BLaER1 (cell line): ENCODE results near the gene PSORS1C1.
A peak's percentile ranks its signal among the peaks of the same experiment; 100 is the strongest.

Experiments
- H3K27ac ChIP-seq: shearing (Covaris generic); formaldehyde crosslinking; 2 replicates; pipeline ENCODE4 v1.8.1; 2022
- H3K27me3 ChIP-seq: shearing (Covaris generic); formaldehyde crosslinking; 2 replicates; pipeline ENCODE4 v1.8.1; 2022
- H3K36me3 ChIP-seq: shearing (Covaris generic); formaldehyde crosslinking; 2 replicates; pipeline ENCODE4 v1.8.1; 2022
- H3K4me1 ChIP-seq: shearing (Covaris generic); formaldehyde crosslinking; 2 replicates; pipeline ENCODE4 v1.8.1; 2022
- H3K4me2 ChIP-seq: shearing (Covaris generic); formaldehyde crosslinking; 2 replicates; pipeline ENCODE4 v1.8.1; 2022
- H3K4me3 ChIP-seq: shearing (Covaris generic); formaldehyde crosslinking; 2 replicates; pipeline ENCODE4 v1.8.1; 2022
- H3K9ac ChIP-seq: shearing (Covaris generic); formaldehyde crosslinking; 2 replicates; pipeline ENCODE4 v1.8.1; 2022
- H3K9me3 ChIP-seq: shearing (Covaris generic); formaldehyde crosslinking; 2 replicates; pipeline ENCODE4 v1.8.1; 2022
- H4K20me1 ChIP-seq: shearing (Covaris generic); formaldehyde crosslinking; 2 replicates; pipeline ENCODE4 v1.8.1; 2022
- Cebpa-rat ChIP-seq: shearing (Covaris generic); IDR thresholded peaks from 2 replicates; pipeline ENCODE4 v1.8.1; 2022

PSORS1C1 gene

GRCh38 chr6:31114970-31115849 is 610 bp downstream of the PSORS1C1 start:
- no peaks in the 10 kb centered on the region for H3K4me1 ChIP-seq
- TF ChIP-seq Cebpa-rat = no peak
- no peaks in the 10 kb centered on the region for H3K36me3 ChIP-seq
- no peaks in the 10 kb centered on the region for H3K27me3 ChIP-seq
- H3K9ac ChIP-seq = no peak overlapping the region
- H3K9me3 ChIP-seq = no peaks in the 10 kb centered on the region
- H4K20me1 ChIP-seq = no peaks in the 10 kb centered on the region
- H3K4me2 ChIP-seq = no peak overlapping the region
- H3K4me3 ChIP-seq = no peak overlapping the region
- no peak overlapping the region for H3K27ac ChIP-seq

DNA sequence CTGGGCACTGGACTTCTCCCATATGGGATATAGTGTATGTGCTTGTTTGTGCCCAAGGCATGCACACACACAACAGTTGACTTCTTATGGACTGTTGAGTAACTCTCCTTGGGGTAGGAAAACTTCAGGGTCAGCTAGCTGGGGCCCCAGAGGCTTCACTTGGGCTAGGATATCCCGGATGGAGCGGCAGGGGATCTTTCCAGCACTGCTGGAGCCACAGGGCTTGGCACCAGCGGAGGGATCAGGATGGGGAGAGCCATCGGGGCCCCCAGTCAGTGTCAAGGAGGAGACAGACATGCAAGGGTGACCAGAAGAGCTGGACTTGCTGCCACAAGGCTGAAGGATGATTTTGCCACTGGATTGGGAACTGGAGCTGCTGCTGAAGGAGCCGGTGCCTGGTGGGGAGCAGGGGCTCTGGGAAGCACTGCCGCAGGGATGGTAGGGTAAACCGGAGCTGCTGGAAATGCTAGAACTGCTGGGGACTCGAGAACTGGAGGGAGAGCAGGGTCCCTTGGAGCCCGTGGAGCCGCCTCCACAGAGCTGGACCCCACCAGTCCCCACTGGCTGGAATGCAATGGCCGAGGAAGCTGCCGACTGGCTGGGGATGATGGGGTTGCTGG is 1.5 kb downstream of the PSORS1C1 start:
- Histone ChIP-seq H3K27me3 (no peaks in the 10 kb centered on the region), H4K20me1 (no peaks in the 10 kb centered on the region), H3K27ac (no peak overlapping the region), H3K4me1 (no peaks in the 10 kb centered on the region), H3K4me2 (no peak overlapping the region), H3K9me3 (no peaks in the 10 kb centered on the region), H3K36me3 (no peaks in the 10 kb centered on the region), H3K4me3 (no peak overlapping the region), H3K9ac (no peak overlapping the region)
- TF ChIP-seq Cebpa-rat = no peak

DNA sequence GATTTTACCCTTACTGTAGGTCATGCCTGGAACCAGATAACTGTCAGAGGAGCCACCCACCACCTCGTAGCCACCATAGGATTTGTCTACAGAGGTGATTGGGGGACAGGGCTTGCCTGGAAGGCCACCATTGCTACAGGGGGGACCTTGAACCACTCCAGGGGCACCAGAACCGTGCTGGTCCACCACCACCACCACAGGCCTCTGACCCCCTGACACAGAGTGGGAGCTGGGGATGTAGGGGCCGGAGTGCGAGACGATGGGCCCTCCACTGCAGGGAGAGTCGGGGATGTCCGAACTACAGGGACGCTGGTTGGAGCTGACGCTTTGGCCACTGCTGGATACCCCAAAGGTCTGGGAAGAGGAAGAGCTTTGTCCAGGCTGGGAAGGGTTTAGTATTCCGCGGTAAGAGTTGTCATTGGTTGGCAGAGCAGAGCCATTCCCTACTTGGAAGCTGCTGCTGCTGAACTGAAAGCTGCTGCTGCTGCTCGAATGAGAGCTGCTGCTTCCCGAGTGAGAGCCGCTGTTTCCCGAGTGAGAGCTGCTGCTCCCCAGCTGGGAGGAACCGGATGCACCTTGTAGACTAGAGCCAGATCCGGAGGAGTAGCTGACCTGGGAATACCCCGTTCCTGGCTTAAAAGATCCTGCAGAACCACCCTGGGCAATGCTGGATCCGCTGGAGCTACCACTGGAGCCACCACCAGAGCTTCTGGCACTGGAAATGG is 2.2 kb downstream of the PSORS1C1 start:
- Histone ChIP-seq H3K4me3 (no peak overlapping the region), H3K27me3 (no peaks in the 10 kb centered on the region), H3K4me1 (peaks cover 2% of the 10 kb centered on the region; the same call in 1 of the 2 replicates), H3K9me3 (no peaks in the 10 kb centered on the region), H3K4me2 (no peak overlapping the region), H3K27ac (no peak overlapping the region), H4K20me1 (no peaks in the 10 kb centered on the region), H3K36me3 (no peaks in the 10 kb centered on the region), H3K9ac (no peak overlapping the region)
- TF ChIP-seq Cebpa-rat = no peak

DNA sequence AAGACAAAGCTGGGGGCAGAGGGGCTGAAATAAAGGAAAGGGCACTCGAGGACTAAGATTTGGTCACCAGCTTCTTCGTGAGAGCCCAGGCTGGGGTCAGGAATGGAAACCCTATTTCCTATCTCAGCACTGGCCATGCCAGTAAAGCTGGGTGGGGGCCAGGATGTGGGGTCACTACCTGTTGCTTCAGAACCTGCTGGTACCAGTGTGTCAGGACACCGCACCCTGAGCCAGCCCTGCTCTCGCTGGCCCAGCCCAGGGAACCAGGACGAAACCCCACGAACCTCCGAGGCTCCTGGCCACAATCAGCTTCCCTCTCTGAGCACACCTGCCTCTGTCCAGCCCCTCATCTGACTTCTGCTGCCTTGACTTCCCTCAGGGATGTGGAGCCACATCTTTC is 3.6 kb downstream of the PSORS1C1 start:
- H3K4me3 ChIP-seq = no peak overlapping the region
- no peak overlapping the region for H3K27ac ChIP-seq
- H3K36me3 ChIP-seq = no peaks in the 10 kb centered on the region
- H3K9ac ChIP-seq = no peak overlapping the region
- no peaks in the 10 kb centered on the region for H4K20me1 ChIP-seq
- no peak overlapping the region for H3K4me2 ChIP-seq
- TF ChIP-seq Cebpa-rat = no peak
- no peaks in the 10 kb centered on the region for H3K9me3 ChIP-seq
- no peaks in the 10 kb centered on the region for H3K27me3 ChIP-seq
- H3K4me1 ChIP-seq = peaks cover 16% of the 10 kb centered on the region

DNA sequence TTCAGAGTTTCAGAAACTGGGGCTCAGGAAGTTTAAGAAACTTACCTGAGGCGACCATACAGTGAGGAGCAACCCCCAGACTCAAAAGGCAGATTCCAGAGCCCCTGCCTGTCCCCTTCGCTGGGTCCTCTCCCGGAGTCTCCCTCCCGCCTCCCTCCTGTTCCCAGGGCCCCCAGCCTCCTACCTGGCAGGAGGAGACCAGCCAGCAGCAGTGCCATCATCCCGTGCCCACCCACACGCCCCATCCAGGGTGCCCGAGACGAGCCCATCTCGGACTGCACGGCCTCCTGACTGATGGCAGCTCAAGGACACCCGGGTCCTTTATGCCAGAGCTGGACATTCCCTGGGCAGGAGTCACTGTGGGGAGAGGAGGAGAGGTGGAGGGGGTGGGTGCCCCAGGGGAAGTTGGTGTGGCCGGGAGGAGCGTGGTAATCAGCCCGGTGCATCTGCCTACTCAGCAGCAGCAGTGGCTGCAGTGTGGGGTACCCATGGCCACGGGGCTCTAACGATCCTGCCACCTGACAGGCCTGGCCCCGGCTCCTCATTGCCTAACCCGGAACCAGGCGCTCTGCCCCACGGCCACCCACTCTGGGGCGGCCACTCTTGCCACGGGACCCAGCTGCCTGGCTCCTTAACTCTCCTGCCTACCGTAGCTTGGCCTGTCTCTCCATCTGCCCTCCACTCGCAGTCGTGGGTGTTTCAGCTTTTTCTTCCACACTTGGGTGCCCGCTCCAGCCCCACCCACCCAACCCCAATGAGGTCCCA is 5.7 kb downstream of the PSORS1C1 start, which contains the start of gene CDSN:
Gene CDSN (minus strand): TSS at position 296 of the 765 bp plus-strand sequence. CDS start 27 bp downstream, at position 269.
- Histone ChIP-seq H3K9ac (no peak within 1 kb of the TSS), H3K4me3 (no peak within 1 kb of the TSS), H3K4me2 (no peak within 1 kb of the TSS), H4K20me1 (no peaks in the 10 kb centered on the region), H3K27ac (no peak within 1 kb of the TSS), H3K9me3 (no peaks in the 10 kb centered on the region), H3K27me3 (no peaks in the 10 kb centered on the region), H3K36me3 (no peaks in the 10 kb centered on the region), H3K4me1 (peaks cover 21% of the 10 kb centered on the region)
- TF ChIP-seq Cebpa-rat = no peak

GRCh38 chr6:31121131-31121790 is 6.7 kb downstream of the PSORS1C1 start:
- no peaks in the 10 kb centered on the region for H4K20me1 ChIP-seq
- peaks cover 29% of the 10 kb centered on the region for H3K4me1 ChIP-seq
- no peaks in the 10 kb centered on the region for H3K36me3 ChIP-seq
- H3K9ac ChIP-seq = no peak overlapping the region
- H3K27ac ChIP-seq = no peak overlapping the region
- no peaks in the 10 kb centered on the region for H3K9me3 ChIP-seq
- H3K4me2 ChIP-seq = no peak overlapping the region
- H3K27me3 ChIP-seq = no peaks in the 10 kb centered on the region
- no peak for TF ChIP-seq Cebpa-rat
- H3K4me3 ChIP-seq = no peak overlapping the region

GRCh38 chr6:31122791-31123706 is 8.4 kb downstream of the PSORS1C1 start:
- no peaks in the 10 kb centered on the region for H3K36me3 ChIP-seq
- H3K4me3 ChIP-seq = no peak overlapping the region
- H3K9ac ChIP-seq = no peak overlapping the region
- H4K20me1 ChIP-seq = no peaks in the 10 kb centered on the region
- H3K4me1 ChIP-seq = peaks cover 29% of the 10 kb centered on the region
- peak overlapping the region; percentile 55 for H3K4me2 ChIP-seq
- TF ChIP-seq Cebpa-rat = no peak
- H3K9me3 ChIP-seq = no peaks in the 10 kb centered on the region
- no peak overlapping the region for H3K27ac ChIP-seq
- H3K27me3 ChIP-seq = no peaks in the 10 kb centered on the region

DNA sequence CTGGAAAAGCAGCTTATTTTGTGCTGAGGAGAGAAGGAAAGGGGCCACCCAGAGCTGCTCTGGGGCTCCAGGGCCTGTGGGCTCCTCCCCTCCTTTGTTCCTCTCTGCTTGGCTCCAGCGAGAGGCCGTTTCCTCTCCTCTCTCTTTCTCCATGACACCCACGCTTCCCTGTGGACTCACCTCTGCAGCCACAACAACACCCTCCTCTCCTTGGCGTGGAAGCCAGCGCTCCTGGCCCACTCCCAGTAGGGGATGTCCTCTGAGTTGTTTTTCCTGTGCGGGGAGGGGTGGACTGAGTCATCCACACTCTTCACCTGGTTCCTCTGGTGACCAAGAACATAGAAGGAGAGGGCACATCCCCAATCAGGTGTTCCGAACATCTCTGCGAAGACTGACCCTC is 10.6 kb downstream of the PSORS1C1 start:
- H3K4me2 ChIP-seq = no peak overlapping the region
- no peak overlapping the region for H3K27ac ChIP-seq
- no peak overlapping the region for H3K9ac ChIP-seq
- peaks cover 29% of the 10 kb centered on the region for H3K4me1 ChIP-seq
- TF ChIP-seq Cebpa-rat = no peak
- H3K9me3 ChIP-seq = no peaks in the 10 kb centered on the region
- H3K27me3 ChIP-seq = no peaks in the 10 kb centered on the region
- H3K4me3 ChIP-seq = no peak overlapping the region
- no peaks in the 10 kb centered on the region for H3K36me3 ChIP-seq
- no peaks in the 10 kb centered on the region for H4K20me1 ChIP-seq
